ENCODE measurements around the gene CEP250.
A peak's percentile ranks its signal among the peaks of the same experiment; 100 is the strongest.
"Not testable (repeated sequence)": the region's sequence is repeated elsewhere in the genome, so short reads cannot be mapped to it uniquely, and the experiment has no call there.

Gene CEP250

GRCh38 chr20:35454881-35455609 is at the start of gene CEP250:
CEP250 (plus strand) TSS chr20:35455598; CDS start chr20:35462368, 6,770 bp downstream.
- DNase-seq (ENCODE audit: low spot score) = peak; percentile 98

- no peak for DNase-seq (ENCODE audit: low spot score)
These were observed 49.6 kb upstream of the CEP250 start for GRCh38 chr20:35405775-35406174.

- DNase-seq (ENCODE audit: low spot score) = no peak
These were observed 47.1 kb upstream of the CEP250 start for GRCh38 chr20:35408270-35408669.

GRCh38 chr20:35409542-35409941 is 45.9 kb upstream of the CEP250 start:
- DNase-seq (ENCODE audit: low spot score) = no peak

- no peak for DNase-seq (ENCODE audit: low spot score)
These were observed 44.8 kb upstream of the CEP250 start for GRCh38 chr20:35410613-35411012.

GRCh38 chr20:35421322-35421721 is 34.1 kb upstream of the CEP250 start:
- DNase-seq (ENCODE audit: low spot score) = no peak

- DNase-seq (ENCODE audit: low spot score) = no peak
These were observed 23.6 kb upstream of the CEP250 start for GRCh38 chr20:35431621-35432429.

- DNase-seq (ENCODE audit: low spot score) = no peak
These were observed 23.0 kb upstream of the CEP250 start for GRCh38 chr20:35432430-35432735.

GRCh38 chr20:35433337-35433736 is 22.1 kb upstream of the CEP250 start:
- no peak for DNase-seq (ENCODE audit: low spot score)

GRCh38 chr20:35434085-35435005 is 21.1 kb upstream of the CEP250 start:
- DNase-seq (ENCODE audit: low spot score) = no peak

GRCh38 chr20:35436177-35436573 is 19.2 kb upstream of the CEP250 start:
- DNase-seq (ENCODE audit: low spot score) = no peak

- no peak for DNase-seq (ENCODE audit: low spot score)
These were observed 17.8 kb upstream of the CEP250 start for GRCh38 chr20:35437599-35437998.

- no peak for DNase-seq (ENCODE audit: low spot score)
These were observed 12.4 kb upstream of the CEP250 start for GRCh38 chr20:35443003-35443402.

GRCh38 chr20:35444226-35444625 is 11.2 kb upstream of the CEP250 start:
- DNase-seq (ENCODE audit: low spot score) = no peak

GRCh38 chr20:35446356-35447078 is 8.9 kb upstream of the CEP250 start:
- no peak for DNase-seq (ENCODE audit: low spot score)

GRCh38 chr20:35447082-35447789 is 8.2 kb upstream of the CEP250 start:
- DNase-seq (ENCODE audit: low spot score) = peak; percentile 89

GRCh38 chr20:35448788-35449373 is 6.5 kb upstream of the CEP250 start:
- DNase-seq (ENCODE audit: low spot score) = no peak

- not testable (repeated sequence) for DNase-seq (ENCODE audit: low spot score)
These were observed 5.5 kb upstream of the CEP250 start for GRCh38 chr20:35449855-35450254.

GRCh38 chr20:35451295-35451694 is 4.1 kb upstream of the CEP250 start:
- DNase-seq (ENCODE audit: low spot score) = no peak

GRCh38 chr20:35453647-35454046 is 1.8 kb upstream of the CEP250 start:
- DNase-seq (ENCODE audit: low spot score) = no peak

- DNase-seq (ENCODE audit: low spot score) = not testable (repeated sequence)
These were observed 1.3 kb downstream of the CEP250 start for GRCh38 chr20:35456700-35457099.

Data from ecto neural progenitor cell (in vitro differentiated cells).